GM12892 (cell line): ENCODE measurements around the gene HIVEP2. TPM values are rescaled to one million over a fixed set of nuclear protein-coding genes. Genes with fewer than 3 reads are reported as not detected.
"Not testable (repeated sequence)": the region's sequence is repeated elsewhere in the genome, so short reads cannot be mapped to it uniquely, and the experiment has no call there.

Experiments
- DNase-seq: peaks from one replicate; pipeline ENCODE4 v3.0.0; 2011; ENCODE audit not compliant: insufficient read length
- FAIRE-seq: peaks from 2 replicates; lab custom pipeline; 2011; peaks lifted over from hg19 to GRCh38; lab: Jason Lieb, UNC
- POLR2A ChIP-seq: IDR thresholded peaks from 2 replicates; pipeline ENCODE4 v1.6.1; 2011; ENCODE audit warnings: low read depth, low read length, control low read depth
- POLR2AphosphoS5 ChIP-seq: IDR thresholded peaks from 2 replicates; pipeline ENCODE4 v1.6.1; 2011; ENCODE audit warnings: low read depth, low read length, control low read depth
- TAF1 ChIP-seq: IDR thresholded peaks from 2 replicates; pipeline ENCODE4 v1.6.1; 2011; ENCODE audit warnings: low read depth, mild to moderate bottlenecking, control low read depth, low read length, borderline replicate concordance
- polyA plus RNA-seq: library from polyadenylated mRNA; unstranded; fragments of >200 nt; gene quantifications from one replicate; pipeline ENCODE4 v1.2.1, GENCODE V29; 2012; ENCODE audit warnings: missing spikeins, inconsistent platforms; ENCODE audit not compliant: missing spikeins

The HIVEP2 gene
- 4.5 TPM for polyA plus RNA-seq

GRCh38 chr6:142945049-142945445 lies at the start of gene HIVEP2:
Gene HIVEP2, minus strand, starts transcription at chr6:142945176. Its CDS starts 170,438 bp downstream, at chr6:142774738.
- TF ChIP-seq POLR2AphosphoS5: no peak
- TF ChIP-seq POLR2A: peak; percentile 36; the same call in 1 of the 2 replicates
- no peak; the same call in 1 of the 2 replicates for TF ChIP-seq TAF1
- FAIRE-seq: peak; percentile 65
- peak; percentile 33 for DNase-seq

GRCh38 chr6:142993977-142994376 lies 49.0 kb upstream of the HIVEP2 start:
- TF ChIP-seq POLR2AphosphoS5: no peak
- TF ChIP-seq TAF1: no peak
- no peak for TF ChIP-seq POLR2A
- no peak for FAIRE-seq

DNA sequence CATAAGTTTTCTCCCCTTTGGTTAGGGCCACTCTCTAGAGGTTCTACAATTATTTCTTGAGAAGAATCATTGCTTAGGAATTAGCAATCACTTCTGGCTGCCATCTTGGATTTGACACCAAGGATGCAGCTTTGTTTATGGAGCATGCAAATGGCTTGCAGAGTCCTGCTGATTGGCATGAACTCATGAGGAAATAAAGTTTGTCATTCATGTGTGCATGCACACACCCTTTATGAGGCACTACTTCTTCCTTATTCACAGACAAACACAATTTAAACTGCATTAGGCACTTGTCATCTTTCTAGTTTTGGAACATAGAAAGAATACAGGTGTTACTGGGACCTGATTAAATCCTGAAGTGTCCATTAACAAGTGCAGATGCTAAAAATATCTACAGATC lies 42.5 kb upstream of the HIVEP2 start:
- TF ChIP-seq TAF1 (no peak), POLR2AphosphoS5 (no peak), POLR2A (no peak)
- FAIRE-seq: no peak
- no peak for DNase-seq

More at GRCh38 chr6:142993977-142994376, 49.0 kb upstream of the HIVEP2 start:
- no peak for DNase-seq

- TF ChIP-seq TAF1 (no peak), POLR2AphosphoS5 (no peak), POLR2A (no peak)
- FAIRE-seq: no peak
These were observed 40.3 kb upstream of the HIVEP2 start for GRCh38 chr6:142985281-142985680.

GRCh38 chr6:142984386-142984785 lies 39.4 kb upstream of the HIVEP2 start:
- FAIRE-seq: no peak

More at GRCh38 chr6:142985281-142985680, 40.3 kb upstream of the HIVEP2 start:
- no peak for DNase-seq

DNA sequence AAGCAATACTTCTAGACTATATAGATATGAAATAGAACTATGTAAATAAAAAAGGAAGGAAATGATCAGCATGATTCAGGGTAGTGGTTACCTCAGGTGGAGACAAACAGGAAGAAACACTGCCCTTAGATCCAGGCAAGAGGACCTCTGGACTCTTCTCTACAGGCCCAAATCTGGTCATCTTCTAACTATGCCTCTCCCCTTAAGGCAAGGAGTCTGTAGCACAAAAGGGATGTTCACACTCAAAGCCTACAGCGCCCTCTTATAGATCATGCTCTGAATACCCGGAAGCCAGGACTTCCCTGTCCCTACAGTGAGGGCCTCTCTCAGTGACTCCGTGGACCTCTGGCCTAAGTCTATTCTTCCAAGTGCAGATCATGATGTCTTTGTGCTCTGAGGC lies 30.4 kb upstream of the HIVEP2 start:
- FAIRE-seq (no peak), DNase-seq (no peak)
- TF ChIP-seq POLR2A (no peak), POLR2AphosphoS5 (no peak), TAF1 (no peak)

More at GRCh38 chr6:142984386-142984785, 39.4 kb upstream of the HIVEP2 start:
- TF ChIP-seq TAF1 (no peak), POLR2A (no peak), POLR2AphosphoS5 (no peak)
- DNase-seq: no peak

DNA sequence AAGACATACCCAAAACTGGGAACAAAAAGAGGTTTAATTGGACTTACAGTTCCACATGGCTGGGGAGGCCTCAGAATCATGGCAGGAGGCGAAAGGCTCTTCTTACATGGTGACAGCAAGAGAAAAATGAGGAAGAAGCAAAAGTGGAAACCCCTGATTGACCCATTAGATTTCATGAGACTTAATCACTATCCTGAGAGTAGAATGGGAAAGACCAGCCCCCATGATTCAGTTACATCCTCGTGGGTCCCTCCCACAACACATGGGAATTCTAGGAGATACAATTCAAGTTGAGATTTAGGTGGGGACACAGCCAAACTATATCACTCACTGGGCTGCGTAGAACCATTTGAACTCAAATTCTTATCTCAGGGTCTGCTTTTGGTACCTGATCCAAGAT lies 26.0 kb upstream of the HIVEP2 start:
- FAIRE-seq, DNase-seq: not testable (repeated sequence)

DNA sequence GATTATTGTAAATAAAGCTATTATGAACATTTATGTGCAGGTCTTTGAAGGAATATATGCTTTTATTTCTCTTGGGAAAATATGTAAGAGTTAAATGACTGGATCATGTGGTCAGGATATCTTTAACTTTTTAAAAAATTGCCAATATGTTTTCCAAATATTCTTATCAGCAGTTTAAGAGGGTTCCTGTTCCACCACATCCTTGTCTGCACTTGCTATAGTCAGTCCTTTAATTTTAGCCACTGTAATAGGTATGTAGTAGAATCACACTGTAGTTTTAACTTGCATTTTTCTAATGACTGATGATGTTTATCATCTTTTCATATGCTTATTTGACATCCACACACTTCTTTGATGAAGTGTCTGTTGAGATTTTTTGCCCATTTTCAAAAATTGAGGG lies 23.6 kb upstream of the HIVEP2 start:
- FAIRE-seq: no peak
- no peak for TF ChIP-seq POLR2AphosphoS5
- no peak for TF ChIP-seq POLR2A
- no peak for TF ChIP-seq TAF1

GRCh38 chr6:142966294-142966693 lies 21.3 kb upstream of the HIVEP2 start:
- no peak for DNase-seq

More for the DNA sequence above, 23.6 kb upstream of the HIVEP2 start:
- no peak for DNase-seq

GRCh38 chr6:142965164-142965563 lies 20.2 kb upstream of the HIVEP2 start:
- no peak for TF ChIP-seq TAF1
- no peak for FAIRE-seq
- DNase-seq: no peak

More at GRCh38 chr6:142966294-142966693, 21.3 kb upstream of the HIVEP2 start:
- TF ChIP-seq POLR2A: no peak
- TF ChIP-seq POLR2AphosphoS5: no peak
- TF ChIP-seq TAF1: no peak
- FAIRE-seq: peak; percentile 21

- FAIRE-seq: no peak
- TF ChIP-seq POLR2AphosphoS5 (no peak), POLR2A (no peak), TAF1 (no peak)
- DNase-seq: no peak
These were observed 15.1 kb upstream of the HIVEP2 start for GRCh38 chr6:142960098-142960497.

DNA sequence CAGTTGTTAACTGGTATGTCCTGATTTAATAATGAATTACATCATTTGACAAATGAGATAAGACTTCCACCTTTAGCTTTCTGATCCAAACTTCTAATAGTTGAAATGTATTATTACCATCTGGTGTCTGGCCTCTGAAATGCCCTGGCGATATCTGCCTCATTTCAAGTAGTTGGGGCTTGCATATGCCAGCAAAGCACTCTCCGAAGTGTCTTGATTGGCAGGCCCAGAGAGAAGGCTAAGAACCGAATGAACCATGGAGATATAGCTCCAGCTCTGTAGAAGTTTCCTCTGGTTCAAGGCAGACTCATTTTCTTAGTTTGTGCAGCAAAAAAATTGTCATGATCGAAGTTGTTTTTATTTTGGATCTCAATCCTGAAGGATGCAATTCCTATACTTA lies 13.4 kb upstream of the HIVEP2 start:
- DNase-seq: no peak
- no peak for FAIRE-seq
- TF ChIP-seq TAF1: no peak
- TF ChIP-seq POLR2AphosphoS5: no peak
- no peak for TF ChIP-seq POLR2A
